Ishikawa (cell line): ENCODE data around the gene INPPL1.

Source experiments
- CREB1 ChIP-seq: IDR thresholded peaks from 2 replicates; pipeline ENCODE4 v1.6.1; 2012; ENCODE audit warnings: low read depth
- EP300 ChIP-seq: IDR thresholded peaks from 2 replicates; pipeline ENCODE4 v1.6.1; 2012; ENCODE audit warnings: borderline replicate concordance
- FOXM1 ChIP-seq: IDR thresholded peaks from 2 replicates; pipeline ENCODE4 v1.6.1; 2012; ENCODE audit warnings: low read depth, borderline replicate concordance
- NFIC ChIP-seq: IDR thresholded peaks from 2 replicates; pipeline ENCODE4 v1.6.1; 2012
- RAD21 ChIP-seq: IDR thresholded peaks from 2 replicates; pipeline ENCODE4 v1.6.1; 2012; ENCODE audit warnings: low read depth
- TAF1 ChIP-seq: IDR thresholded peaks from 2 replicates; pipeline ENCODE4 v1.6.1; 2012; ENCODE audit warnings: low read depth, mild to moderate bottlenecking
- TCF12 ChIP-seq: IDR thresholded peaks from 2 replicates; pipeline ENCODE4 v1.6.1; 2012; ENCODE audit warnings: low read depth
- TEAD4 ChIP-seq: IDR thresholded peaks from 2 replicates; pipeline ENCODE4 v1.6.1; 2012
- YY1 ChIP-seq: IDR thresholded peaks from 2 replicates; pipeline ENCODE4 v1.6.1; 2012; ENCODE audit warnings: low read depth
- ZBTB7A ChIP-seq: IDR thresholded peaks from 2 replicates; pipeline ENCODE4 v1.6.1; 2012; ENCODE audit warnings: low read depth
- TF ChIP-seq, protein P1 (sequence below): IDR thresholded peaks from 2 replicates; pipeline ENCODE4 v1.6.1; 2012; ENCODE audit warnings: low read depth, mild to moderate bottlenecking
- TF ChIP-seq, protein P2 (sequence below): IDR thresholded peaks from 2 replicates; pipeline ENCODE4 v1.6.1; 2012

DNA sequence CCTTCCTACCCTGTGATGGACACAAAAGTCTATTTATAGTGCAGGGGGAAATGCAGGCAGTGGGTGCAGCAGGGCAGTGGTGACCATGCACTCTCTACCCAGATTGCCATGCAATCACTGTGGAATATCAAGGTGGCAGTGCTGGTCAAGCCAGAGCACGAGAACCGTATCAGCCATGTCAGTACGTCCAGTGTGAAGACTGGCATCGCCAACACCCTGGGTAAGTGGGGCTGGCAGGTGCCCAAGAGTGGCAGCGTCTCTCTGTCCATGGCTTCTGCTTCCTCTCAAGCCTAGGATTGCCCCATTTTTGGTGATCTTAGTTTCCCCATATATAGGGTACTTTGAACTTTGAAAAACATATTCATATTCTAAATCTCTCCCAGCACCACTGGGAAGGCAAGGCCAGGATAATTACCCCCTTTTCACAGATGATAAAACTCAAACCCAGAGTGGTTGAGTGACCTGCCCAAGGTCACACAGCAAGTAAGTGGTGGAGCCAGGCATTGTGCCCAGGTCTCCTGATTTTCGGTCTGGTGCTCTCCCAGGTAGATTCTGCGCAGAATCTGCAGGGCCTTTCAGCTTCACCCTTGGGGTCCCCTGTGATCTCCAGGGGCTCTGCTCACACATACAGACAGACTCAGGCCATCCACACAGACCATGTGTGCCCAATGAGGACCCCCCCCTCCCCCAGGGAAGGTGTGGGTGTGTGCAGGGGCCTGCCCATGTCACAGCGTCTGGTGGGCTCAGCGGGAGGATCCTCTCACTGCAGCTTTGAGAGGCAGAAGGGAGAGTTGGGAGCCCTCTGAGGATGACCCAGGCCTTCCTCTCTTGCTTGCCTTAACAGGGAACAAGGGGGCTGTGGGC is 7.1 kb downstream of the INPPL1 start:
- TF ChIP-seq, protein P1, sequence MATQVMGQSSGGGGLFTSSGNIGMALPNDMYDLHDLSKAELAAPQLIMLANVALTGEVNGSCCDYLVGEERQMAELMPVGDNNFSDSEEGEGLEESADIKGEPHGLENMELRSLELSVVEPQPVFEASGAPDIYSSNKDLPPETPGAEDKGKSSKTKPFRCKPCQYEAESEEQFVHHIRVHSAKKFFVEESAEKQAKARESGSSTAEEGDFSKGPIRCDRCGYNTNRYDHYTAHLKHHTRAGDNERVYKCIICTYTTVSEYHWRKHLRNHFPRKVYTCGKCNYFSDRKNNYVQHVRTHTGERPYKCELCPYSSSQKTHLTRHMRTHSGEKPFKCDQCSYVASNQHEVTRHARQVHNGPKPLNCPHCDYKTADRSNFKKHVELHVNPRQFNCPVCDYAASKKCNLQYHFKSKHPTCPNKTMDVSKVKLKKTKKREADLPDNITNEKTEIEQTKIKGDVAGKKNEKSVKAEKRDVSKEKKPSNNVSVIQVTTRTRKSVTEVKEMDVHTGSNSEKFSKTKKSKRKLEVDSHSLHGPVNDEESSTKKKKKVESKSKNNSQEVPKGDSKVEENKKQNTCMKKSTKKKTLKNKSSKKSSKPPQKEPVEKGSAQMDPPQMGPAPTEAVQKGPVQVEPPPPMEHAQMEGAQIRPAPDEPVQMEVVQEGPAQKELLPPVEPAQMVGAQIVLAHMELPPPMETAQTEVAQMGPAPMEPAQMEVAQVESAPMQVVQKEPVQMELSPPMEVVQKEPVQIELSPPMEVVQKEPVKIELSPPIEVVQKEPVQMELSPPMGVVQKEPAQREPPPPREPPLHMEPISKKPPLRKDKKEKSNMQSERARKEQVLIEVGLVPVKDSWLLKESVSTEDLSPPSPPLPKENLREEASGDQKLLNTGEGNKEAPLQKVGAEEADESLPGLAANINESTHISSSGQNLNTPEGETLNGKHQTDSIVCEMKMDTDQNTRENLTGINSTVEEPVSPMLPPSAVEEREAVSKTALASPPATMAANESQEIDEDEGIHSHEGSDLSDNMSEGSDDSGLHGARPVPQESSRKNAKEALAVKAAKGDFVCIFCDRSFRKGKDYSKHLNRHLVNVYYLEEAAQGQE: no peak
- no peak for TF ChIP-seq TCF12
- no peak for TF ChIP-seq RAD21
- no peak for TF ChIP-seq YY1
- TF ChIP-seq CREB1: no peak
- TF ChIP-seq, protein P2, sequence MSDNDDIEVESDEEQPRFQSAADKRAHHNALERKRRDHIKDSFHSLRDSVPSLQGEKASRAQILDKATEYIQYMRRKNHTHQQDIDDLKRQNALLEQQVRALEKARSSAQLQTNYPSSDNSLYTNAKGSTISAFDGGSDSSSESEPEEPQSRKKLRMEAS: no peak
- no peak for TF ChIP-seq TEAD4
- TF ChIP-seq TAF1: no peak
- TF ChIP-seq EP300: no peak
- TF ChIP-seq ZBTB7A: no peak
- TF ChIP-seq NFIC: no peak
- TF ChIP-seq FOXM1: no peak
